Inflammatory macrophage treated with lipopolysaccharide for 1 hour (primary cell): Measurements from ENCODE around the gene CDC42SE2.
"Not testable (repeated sequence)": the region's sequence is repeated elsewhere in the genome, so short reads cannot be mapped to it uniquely, and the experiment has no call there.

Experiments
- DNase-seq, 2 donors: peaks; one replicate each; pipeline ENCODE4 v3.0.0-alpha.2; 2020 to 2022

CDC42SE2 gene

DNA sequence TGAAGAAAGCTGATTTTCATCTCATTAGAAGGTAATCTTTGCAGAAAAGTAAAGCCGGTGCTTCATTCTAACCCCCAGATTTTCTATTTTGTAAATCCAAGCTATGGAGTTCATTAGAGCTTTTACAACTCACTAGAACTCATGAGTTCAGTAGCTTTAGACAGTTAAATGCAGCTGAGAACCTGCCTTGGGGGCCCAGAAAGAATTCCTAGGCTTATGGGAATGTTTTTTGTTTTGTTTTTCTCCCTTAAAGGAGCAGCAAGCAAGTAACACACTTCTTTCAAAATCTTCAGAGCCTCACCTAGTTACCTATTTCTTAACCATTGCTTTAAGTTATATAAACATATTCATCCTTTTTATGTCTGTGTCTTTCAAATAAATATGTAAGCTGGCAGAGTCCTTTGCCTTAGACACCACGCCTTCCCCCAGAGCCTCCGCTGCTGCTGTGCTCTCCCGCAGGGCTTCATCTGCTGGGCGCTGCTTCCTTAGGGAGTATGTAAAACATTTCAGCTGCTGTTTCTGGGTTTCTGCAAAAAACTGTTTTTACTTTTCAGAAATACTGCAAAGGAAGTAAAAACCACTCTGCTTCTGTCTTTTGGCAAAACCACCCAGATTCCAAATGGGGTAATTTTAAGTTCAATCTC lies 132.9 kb downstream of the CDC42SE2 start:
- no peak for DNase-seq

- DNase-seq = not testable (repeated sequence)
Measured at GRCh38 chr5:131399007-131399406, 135.2 kb downstream of the CDC42SE2 start.

DNA sequence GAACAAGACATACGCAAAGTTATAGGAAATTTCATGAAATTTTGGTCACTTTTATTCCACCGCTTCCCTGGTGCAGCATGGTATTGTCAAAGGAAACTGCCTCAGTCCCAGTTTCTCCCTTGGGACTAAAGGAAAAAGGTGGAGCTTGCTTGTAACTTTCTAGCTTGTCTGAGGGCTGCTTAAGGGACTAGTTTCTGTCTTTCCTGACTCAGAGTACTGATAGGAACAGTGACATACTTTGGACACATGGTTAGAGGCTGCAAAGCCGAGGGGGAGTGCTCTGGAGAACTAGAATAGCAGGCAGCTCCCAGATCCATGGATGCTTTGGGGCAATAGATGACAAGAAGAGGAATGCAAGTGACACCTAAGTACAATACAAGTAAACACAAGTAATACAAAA lies 136.7 kb downstream of the CDC42SE2 start:
- no peak for DNase-seq

GRCh38 chr5:131405674-131406073 lies 141.8 kb downstream of the CDC42SE2 start:
- DNase-seq = no peak

DNA sequence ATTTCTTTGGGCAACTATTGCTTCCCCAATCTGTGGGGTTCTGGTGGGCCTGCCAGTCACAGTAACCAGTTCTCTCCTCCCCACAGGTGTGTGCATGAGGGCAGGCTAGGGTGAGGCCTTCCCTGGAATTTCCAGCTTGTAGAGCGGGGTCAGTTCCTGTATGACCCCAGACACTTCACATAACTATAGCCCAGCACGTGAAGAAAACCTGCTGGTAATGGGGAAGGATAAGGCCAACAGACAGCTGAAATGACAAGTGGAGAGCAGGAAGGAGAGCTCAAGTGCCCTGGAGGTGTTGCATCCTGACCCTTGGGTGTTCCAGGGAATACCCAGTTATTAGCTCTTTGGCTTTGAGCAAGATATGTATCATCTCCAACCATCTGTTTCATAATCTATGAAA lies 142.2 kb downstream of the CDC42SE2 start:
- DNase-seq = no peak

- peak; percentile 15 to 33 for DNase-seq
Measured at GRCh38 chr5:131406975-131407638, 143.3 kb downstream of the CDC42SE2 start.

DNA sequence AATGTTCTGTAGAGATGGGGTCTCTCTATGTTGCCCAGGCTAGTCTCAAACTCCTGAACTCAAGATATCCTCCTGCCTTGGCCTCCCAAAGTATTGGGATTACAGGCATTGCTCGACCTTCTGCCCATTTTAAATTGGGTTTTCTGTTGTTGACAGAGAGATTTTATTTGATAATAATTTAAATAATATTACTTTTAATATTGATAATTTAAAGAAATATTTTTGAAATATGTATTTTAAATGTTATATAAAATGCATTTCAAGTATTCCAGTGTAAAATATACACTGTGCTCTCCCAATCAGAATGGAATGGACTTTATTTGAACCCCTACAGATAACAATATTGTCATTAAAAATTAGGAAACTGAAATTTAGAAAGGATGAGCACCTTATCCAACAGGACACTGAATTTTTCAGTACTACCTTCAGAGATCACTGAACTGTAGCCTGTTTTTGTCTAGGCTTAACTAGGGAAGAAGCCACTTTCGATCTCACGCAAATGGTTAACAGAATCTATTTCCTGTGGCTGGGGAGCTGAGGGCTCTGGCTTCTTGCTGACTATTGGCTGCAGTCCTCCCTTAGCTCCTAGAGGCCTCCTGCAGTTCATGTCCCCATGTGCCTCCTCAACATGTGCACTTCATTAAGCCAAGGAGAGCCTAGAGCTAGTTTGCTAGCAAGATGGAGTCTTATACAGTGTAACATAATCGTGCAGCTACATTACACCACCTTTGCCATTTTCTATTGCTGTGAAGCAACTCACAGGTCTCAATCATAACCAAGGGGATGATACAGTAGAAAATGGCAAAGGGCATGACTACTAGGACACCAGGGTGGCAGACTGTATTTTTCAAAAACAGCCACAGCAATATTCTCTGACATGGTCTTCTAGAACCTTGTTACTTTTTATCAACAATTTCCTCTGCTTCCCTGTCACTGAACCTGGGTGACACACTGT lies 150.0 kb downstream of the CDC42SE2 start:
- no peak for DNase-seq

GRCh38 chr5:131416729-131417128 lies 152.9 kb downstream of the CDC42SE2 start:
- no peak for DNase-seq

- peak; percentile 38 to 86 for DNase-seq
Measured at GRCh38 chr5:131417240-131417869, 153.5 kb downstream of the CDC42SE2 start.

DNA sequence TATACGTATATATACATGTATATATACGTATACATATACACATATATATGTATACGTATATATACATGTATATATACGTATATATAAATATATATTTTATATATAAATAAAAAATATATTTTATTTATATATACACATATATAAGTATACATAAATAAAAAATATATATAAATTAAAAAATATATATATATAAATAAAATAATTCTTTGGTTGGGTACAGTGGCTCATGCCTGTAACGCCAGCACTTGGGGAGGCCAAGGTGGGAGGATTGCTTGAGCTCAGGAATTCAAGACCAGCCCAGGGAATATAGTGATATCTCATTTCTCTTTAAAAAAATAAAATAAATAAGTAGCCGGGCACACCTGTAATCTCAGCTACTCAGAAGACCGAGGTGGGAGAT lies 155.0 kb downstream of the CDC42SE2 start:
- DNase-seq = no peak

DNA sequence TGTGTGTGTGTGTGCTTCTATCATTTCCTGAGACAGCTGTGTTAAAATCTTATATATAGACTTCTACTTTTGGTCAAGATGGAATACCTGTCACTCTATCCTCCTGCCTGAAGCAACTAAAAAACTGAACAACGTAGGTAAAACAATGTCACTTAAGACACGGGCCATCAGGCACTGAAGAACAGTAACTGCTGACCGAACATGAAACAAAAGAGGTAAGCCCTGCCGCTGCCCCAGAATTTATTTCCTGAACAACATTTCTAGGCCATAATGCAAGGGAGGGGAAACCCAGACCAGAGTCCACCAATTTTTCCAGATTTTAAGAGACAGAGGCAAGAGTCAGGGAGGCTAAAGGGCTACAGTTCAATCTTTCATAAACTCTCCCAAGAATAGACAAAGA lies 156.0 kb downstream of the CDC42SE2 start:
- DNase-seq = no peak

DNA sequence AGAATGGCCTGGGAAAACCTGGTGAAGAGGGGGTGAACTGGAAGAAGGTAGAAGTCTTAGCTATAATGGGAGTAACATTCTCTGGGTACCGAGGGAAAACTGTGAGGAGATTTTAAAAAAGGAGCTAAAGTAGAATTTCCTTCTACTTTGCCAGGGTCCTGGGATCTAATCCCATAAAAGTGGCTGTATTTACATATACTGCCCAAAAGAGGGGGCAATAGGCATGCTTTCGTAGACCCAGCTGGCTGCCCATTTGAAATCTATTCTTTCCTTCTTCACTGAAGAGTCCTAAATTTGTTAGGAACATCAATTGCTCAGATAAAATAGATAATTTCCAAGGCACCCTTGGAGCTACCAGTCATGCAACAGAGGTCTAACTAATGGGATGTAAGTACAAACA lies 159.2 kb downstream of the CDC42SE2 start:
- DNase-seq = peak in 1 of 2 donors; percentile 14

GRCh38 chr5:131426011-131426410 lies 162.2 kb downstream of the CDC42SE2 start:
- DNase-seq = no peak

DNA sequence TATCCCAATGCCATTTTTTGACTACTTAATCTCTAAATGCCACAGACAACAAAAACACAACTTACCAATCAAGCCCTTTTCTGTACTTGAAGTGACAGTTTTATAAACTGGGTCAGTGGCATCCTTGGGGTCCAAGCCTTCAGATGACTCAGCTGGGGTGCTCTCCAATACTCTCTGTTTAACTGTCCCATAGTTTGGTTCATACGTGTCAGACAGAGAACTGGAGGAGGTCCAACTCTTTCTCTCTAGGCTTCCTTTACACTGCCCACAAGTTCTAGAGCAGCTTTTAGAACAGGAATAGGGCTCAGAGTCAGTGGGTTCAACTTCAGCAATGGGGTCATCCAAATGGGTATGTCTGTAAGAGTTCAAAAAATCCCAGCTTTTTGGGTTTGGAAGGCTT lies 166.9 kb downstream of the CDC42SE2 start:
- no peak for DNase-seq

DNA sequence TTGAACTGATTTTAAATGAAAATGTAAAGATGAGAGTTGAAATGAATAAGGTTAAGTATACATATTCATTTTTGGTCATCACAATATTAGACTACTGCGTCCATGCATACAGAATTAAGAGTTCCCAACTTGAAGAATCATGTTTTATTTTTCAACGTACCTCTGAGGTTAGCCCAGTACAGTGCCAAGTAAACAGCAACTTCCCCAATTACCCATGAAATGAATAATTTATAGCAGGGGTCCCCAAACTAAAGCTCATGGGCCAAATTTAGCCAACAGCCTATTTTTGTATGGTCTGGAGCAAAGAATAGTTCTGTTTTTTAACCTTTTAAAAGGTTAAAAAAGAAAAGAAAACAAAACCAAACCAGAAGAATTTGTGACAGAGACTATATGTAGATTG lies 167.9 kb downstream of the CDC42SE2 start:
- DNase-seq = no peak

- no peak for DNase-seq
Measured at GRCh38 chr5:131433109-131433508, 169.3 kb downstream of the CDC42SE2 start.

DNA sequence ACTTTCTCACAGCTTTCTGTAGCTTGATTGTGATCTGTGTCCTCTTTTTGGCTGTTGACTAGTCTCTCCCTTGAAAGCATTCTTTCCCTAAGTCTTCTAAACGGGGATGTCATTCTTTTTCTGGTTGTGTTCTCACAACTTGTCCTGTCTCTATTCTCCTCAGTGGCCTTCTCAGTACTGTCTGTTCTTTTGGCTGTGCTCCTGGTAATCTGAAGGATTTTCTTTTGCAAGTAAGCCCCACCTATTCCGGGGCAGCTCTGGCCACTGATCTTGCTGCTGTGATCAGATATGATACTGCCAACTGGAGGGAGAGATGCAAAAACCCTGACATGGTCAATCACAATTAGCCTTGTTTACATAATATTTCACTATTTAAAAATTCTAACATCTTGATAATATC lies 172.2 kb downstream of the CDC42SE2 start:
- no peak for DNase-seq

DNA sequence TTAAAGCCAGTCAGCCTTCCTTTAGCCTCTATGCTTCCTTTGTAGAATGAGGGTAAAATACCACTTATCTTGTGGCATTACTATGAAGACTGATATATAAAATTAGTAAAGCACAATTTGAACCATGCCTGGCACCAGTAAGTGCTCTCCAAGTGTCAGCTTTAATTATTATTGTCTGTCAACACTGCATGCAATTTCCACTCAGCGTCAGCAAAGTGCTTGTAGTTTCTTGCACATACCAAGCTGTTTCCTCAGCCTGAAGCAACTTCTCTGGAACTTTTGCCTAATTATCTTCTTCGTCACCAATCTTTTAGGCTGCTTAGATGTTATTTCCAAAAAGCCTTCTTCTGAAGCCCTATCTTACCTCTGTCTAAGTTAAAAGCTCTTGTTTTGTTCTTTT lies 177.3 kb downstream of the CDC42SE2 start:
- DNase-seq = no peak
